IMR-90 (cell line): ENCODE results near the gene KIAA0513. TPM values are rescaled to one million over a fixed set of nuclear protein-coding genes. Genes with fewer than 3 reads are reported as not detected.

Experiments used
- ATAC-seq: fragments of 200-7000 bp; cut with Tn5 transposase; 2 replicates; pipeline ENCODE4 v1.9.1; 2020; ENCODE audit warnings: low read depth, mild to moderate bottlenecking, moderate library complexity
- BruUV-seq: library from RNA; stranded (reverse); fragments of 400-500 nt; replicated peaks from 2 replicates; lab custom pipeline; 2021; lab: Mats Ljungman, UMichigan
- CTCF ChIA-PET: fragments of 300-600 bp; formaldehyde crosslinking; extraction: SDS; loops from one replicate; lab custom pipeline; 2021; ENCODE audit warnings: antibody characterized with exemption; lab: Yijun Ruan, JAX
- POLR2A ChIA-PET: fragments of 300-600 bp; sonication (Branson Sonifier 250); formaldehyde crosslinking; loops from one replicate; lab custom pipeline; 2022; ENCODE audit warnings: antibody characterized with exemption; ENCODE audit not compliant: unreplicated experiment; lab: Charles Lee
- DNase-seq: peaks from one replicate; pipeline ENCODE4 v3.0.0; 2013
- H2AFZ ChIP-seq: replicated peaks from 2 replicates; pipeline ENCODE3; 2013; ENCODE audit warnings: low read length, mild to moderate bottlenecking; ENCODE audit not compliant: poor library complexity
- H2AK5ac ChIP-seq: 2 replicates; pipeline ENCODE4 v1.6.1; 2013; ENCODE audit warnings: low read depth, low read length, inconsistent platforms
- H2AK9ac ChIP-seq: replicated peaks from 2 replicates; pipeline ENCODE3; 2013; ENCODE audit warnings: mild to moderate bottlenecking, low read depth, low read length, moderate library complexity; ENCODE audit not compliant: poor library complexity
- H2BK120ac ChIP-seq: 2 replicates; pipeline ENCODE4 v1.6.1; 2013; ENCODE audit warnings: low read depth, low read length, inconsistent platforms
- H2BK15ac ChIP-seq: 3 replicates; pipeline ENCODE4 v1.6.1; 2013; ENCODE audit warnings: low read depth, low read length, inconsistent platforms
- H2BK20ac ChIP-seq: 2 replicates; pipeline ENCODE4 v1.6.1; 2013; ENCODE audit warnings: low read depth, mild to moderate bottlenecking, inconsistent platforms, low read length, moderate library complexity
- H2BK5ac ChIP-seq: 2 replicates; pipeline ENCODE4 v1.6.1; 2013; ENCODE audit warnings: mild to moderate bottlenecking, low read depth, low read length, inconsistent platforms; ENCODE audit not compliant: poor library complexity, severe bottlenecking
- H3K14ac ChIP-seq: replicated peaks from 2 replicates; pipeline ENCODE4 v1.6.1; 2013; ENCODE audit warnings: low read depth, low read length, inconsistent platforms
- H3K18ac ChIP-seq: 2 replicates; pipeline ENCODE4 v1.6.1; 2013; ENCODE audit warnings: low read depth, low read length, control low read depth
- H3K23ac ChIP-seq: 2 replicates; pipeline ENCODE4 v1.6.1; 2013; ENCODE audit warnings: low read depth, low read length, inconsistent platforms
- H3K27ac ChIP-seq: 2 replicates; pipeline ENCODE4 v1.5.1; 2013; ENCODE audit warnings: mild to moderate bottlenecking, control low read depth, low read length; ENCODE audit not compliant: insufficient read depth
- H3K27me3 ChIP-seq: 2 replicates; pipeline ENCODE4 v1.6.1; 2013; ENCODE audit warnings: low read length; ENCODE audit not compliant: control insufficient read depth, insufficient read depth
- H3K36me3 ChIP-seq: 2 replicates; pipeline ENCODE4 v1.6.1; 2013; ENCODE audit warnings: low read length, mixed read lengths; ENCODE audit not compliant: control insufficient read depth, insufficient read depth
- H3K4ac ChIP-seq: 2 replicates; pipeline ENCODE4 v1.6.1; 2013; ENCODE audit warnings: low read depth, low read length, inconsistent platforms
- H3K4me1 ChIP-seq: 2 replicates; pipeline ENCODE4 v1.6.1; 2013; ENCODE audit warnings: low read length, mixed read lengths; ENCODE audit not compliant: control insufficient read depth, insufficient read depth
- H3K4me2 ChIP-seq: 2 replicates; pipeline ENCODE4 v1.6.1; 2013; ENCODE audit warnings: low read depth, mild to moderate bottlenecking, control low read depth, low read length, moderate library complexity
- H3K4me3 ChIP-seq: 2 replicates; pipeline ENCODE4 v1.5.1; 2013; ENCODE audit warnings: low read depth, mild to moderate bottlenecking, control low read depth, low read length, moderate library complexity; ENCODE audit not compliant: insufficient read depth
- H3K56ac ChIP-seq: 2 replicates; pipeline ENCODE4 v1.6.1; 2013; ENCODE audit warnings: low read length, inconsistent platforms; ENCODE audit not compliant: insufficient read depth; ENCODE audit errors: extremely low read depth
- H3K79me1 ChIP-seq, 2 experiments: 2 replicates each; pipeline ENCODE4 v1.6.1; 2013; ENCODE audit warnings: low read length in 2 of 2, inconsistent platforms in 1 of 2, low read depth in 1 of 2
- H3K9ac ChIP-seq: 2 replicates; pipeline ENCODE4 v1.6.1; 2013; ENCODE audit warnings: low read depth, low read length, control low read depth
- H3K9me1 ChIP-seq: 2 replicates; pipeline ENCODE4 v1.6.1; 2013; ENCODE audit warnings: low read length, inconsistent platforms; ENCODE audit not compliant: insufficient read depth
- H3K9me3 ChIP-seq: 2 replicates; pipeline ENCODE4 v1.6.1; 2013; ENCODE audit warnings: low read length; ENCODE audit not compliant: control insufficient read depth, insufficient read depth
- H4K20me1 ChIP-seq: 2 replicates; pipeline ENCODE4 v1.6.1; 2013; ENCODE audit warnings: low read length, inconsistent platforms; ENCODE audit not compliant: insufficient read depth
- H4K5ac ChIP-seq: 2 replicates; pipeline ENCODE4 v1.6.1; 2013; ENCODE audit warnings: mild to moderate bottlenecking, low read depth, low read length, control low read depth
- H4K8ac ChIP-seq, 2 experiments: 2 replicates each; pipeline ENCODE4 v1.6.1; 2013; ENCODE audit warnings: low read depth in 2 of 2, low read length in 2 of 2, control low read depth in 1 of 2, inconsistent platforms in 1 of 2
- H4K91ac ChIP-seq: 2 replicates; pipeline ENCODE4 v1.6.1; 2013; ENCODE audit warnings: low read depth, low read length, inconsistent platforms; ENCODE audit not compliant: insufficient read depth
- CTCF ChIP-seq: conservative IDR thresholded peaks from 2 replicates; pipeline ENCODE4 v1.5.1; 2012; ENCODE audit warnings: mild to moderate bottlenecking, low read depth, low read length, improper control_type of control experiment
- MAFK ChIP-seq: IDR thresholded peaks from 2 replicates; pipeline ENCODE4 v1.6.1; 2012; ENCODE audit warnings: low read depth, low read length, improper control_type of control experiment
- RFX5 ChIP-seq: IDR thresholded peaks from 2 replicates; pipeline ENCODE4 v1.8.0; 2012; ENCODE audit warnings: low read depth, mild to moderate bottlenecking, low read length, moderate library complexity
- WGBS, 2 experiments: methylation state at CpG; one replicate each; pipeline versions ENCODE4 v1.1.5 to v1.1.7; 2013; ENCODE audit warnings: missing lambda C conversion rate in 2 of 2; ENCODE audit not compliant: insufficient read length in 1 of 2; ENCODE audit errors: extremely low coverage in 2 of 2; 5-methylcytosine and 5-hydroxymethylcytosine counted together
- dilution Hi-C: fragments of 300-500 bp; cut with HindIII; formaldehyde crosslinking; loops from one replicate; pipeline ENCODE4 v1.14.3; 2018; ENCODE audit warnings: low sequenced_read_pairs; ENCODE audit not compliant: unreplicated experiment
- in situ Hi-C: fragments of 300-500 bp; cut with MboI; formaldehyde crosslinking; loops from 3 replicates; pipeline ENCODE4 v1.14.3; 2019; ENCODE audit warnings: low sequenced_read_pairs, inconsistent platforms, mixed read lengths
- intact Hi-C: fragments of 100-400 bp; cut with micrococcal nuclease; formaldehyde crosslinking; loops from 2 replicates; pipeline ENCODE4 v1.10.0; 2022
- polyA plus RNA-seq, 3 experiments: library from polyadenylated mRNA; depleted of rRNA; stranded (reverse); fragments of >200 nt; gene quantifications; 2 replicates each; pipeline ENCODE4 v1.2.3, GENCODE V29; 2012; ENCODE audit warnings: low replicate concordance in 1 of 3
- total RNA-seq: library from RNA; depleted of rRNA; stranded (reverse); fragments of >200 nt; gene quantifications from 2 replicates; pipeline ENCODE4 v1.2.3, GENCODE V29; 2012

KIAA0513 gene
- total and polyA plus RNA-seq, 2 of the 4 experiments (the other 2 are of a cell fraction): 9.5 TPM

- no CpG with 5 or more reads among the region's 3 CpGs for WGBS, 2 experiments
- Histone ChIP-seq H2BK120ac (peak overlapping the region; percentile 81; the same call in 1 of the 2 replicates), H3K14ac (peak overlapping the region; percentile 68; the same call in 1 of the 2 replicates), H3K9me3 (no peaks in the 10 kb centered on the region), H2BK5ac (peak overlapping the region; percentile 98), H3K23ac (peak overlapping the region; percentile 67; the same call in 1 of the 2 replicates), H4K91ac (peak overlapping the region; percentile 46), H3K9me1 (peaks cover 22% of the 10 kb centered on the region), H3K27me3 (no peaks in the 10 kb centered on the region), H4K20me1 (no peaks in the 10 kb centered on the region; the same call in 1 of the 2 replicates), H3K4me2 (no peak overlapping the region), H2BK15ac (peak overlapping the region; percentile 51; the same call in 1 of the 3 replicates), H2AK5ac (peak overlapping the region; percentile 71), H3K27ac (peak overlapping the region; percentile 98; the same call in 1 of the 2 replicates), H4K5ac (peak overlapping the region; percentile 62), H4K8ac (peak overlapping the region in 1 of 2 experiments; percentile 80; a peak in 3 of 4 replicates), H2AK9ac (no peak overlapping the region), H3K4me1 (peaks cover 34% of the 10 kb centered on the region), H3K18ac (peak overlapping the region; percentile 51), H3K4me3 (no peak overlapping the region), H2BK20ac (peak overlapping the region; percentile 62), H3K56ac (no peak overlapping the region), H3K9ac (0 out of 2 replicates have a peak overlapping the region, but pooled peaks have one; percentile 6), H2AFZ (no peak overlapping the region), H3K36me3 (peaks cover 44% of the 10 kb centered on the region), H3K79me1 (peaks cover 42 to 71% of the 10 kb centered on the region in 2 experiments), H3K4ac (peak overlapping the region; percentile 98)
- BruUV-seq: no TSS peak
- DNase-seq (no peak), ATAC-seq (no peak)
- ChIA-PET POLR2A (no interaction called here), CTCF (no interaction called here)
- dilution Hi-C loops (no loop called here), intact Hi-C loops (no loop called here), in situ Hi-C loops (no loop called here)
- TF ChIP-seq MAFK (peak; percentile 72), CTCF (no peak), RFX5 (no peak)
These were observed 34.9 kb upstream of the KIAA0513 start for GRCh38 chr16:84992717-84993075.
